K562 (cell line): ENCODE measurements around the gene NEURL1. TPM values are rescaled to one million over a fixed set of nuclear protein-coding genes. Genes with fewer than 3 reads are reported as not detected.

ENCODE experiments used
- CBFA2T2 ChIP-seq: fragments of 450-650 bp; conservative IDR thresholded peaks from 2 replicates; pipeline ENCODE4 v1.6.1; 2017; ENCODE audit warnings: mild to moderate bottlenecking
- CCAR2 ChIP-seq: fragments of 200-400 bp; formaldehyde crosslinking; IDR thresholded peaks from 2 replicates; pipeline ENCODE4 v1.6.1; 2017; ENCODE audit warnings: mild to moderate bottlenecking, low read depth, low read length
- CXXC5 ChIP-seq: fragments of 250-450 bp; sonication (Bioruptor Pico); IDR thresholded peaks from 2 replicates; pipeline ENCODE4 v1.8.0; 2022; ENCODE audit warnings: inconsistent platforms, mild to moderate bottlenecking, moderate library complexity
- GATAD2A ChIP-seq: fragments of 450-650 bp; IDR thresholded peaks from 2 replicates; pipeline ENCODE4 v1.6.1; 2017
- KDM4B ChIP-seq, 2 experiments: fragments of 450-650 bp in 1 of 2; sonication (generic) in 1 of 2; IDR thresholded peaks; 2 replicates each; pipeline ENCODE4 v1.6.1; 2016 to 2017; ENCODE audit warnings: borderline replicate concordance in 2 of 2, antibody characterized with exemption in 1 of 2, low read depth in 1 of 2, mild to moderate bottlenecking in 1 of 2
- SMAD1 ChIP-seq: fragments of 150-350 bp; IDR thresholded peaks from 2 replicates; pipeline ENCODE4 v1.6.1; 2014; ENCODE audit warnings: low read length, low read depth; ENCODE audit not compliant: partially characterized antibody
- SMARCE1 ChIP-seq: fragments of 450-650 bp; IDR thresholded peaks from 2 replicates; pipeline ENCODE4 v1.7.1; 2016; ENCODE audit warnings: mild to moderate bottlenecking
- SRSF7 ChIP-seq: fragments of 200-400 bp; formaldehyde crosslinking; optimal IDR thresholded peaks from 2 replicates; pipeline ENCODE3; 2017; ENCODE audit warnings: mild to moderate bottlenecking, low read depth, low read length
- TAF1 ChIP-seq: IDR thresholded peaks from 2 replicates; pipeline ENCODE4 v1.6.1; 2011; ENCODE audit warnings: mild to moderate bottlenecking, low read length, moderate library complexity; ENCODE audit not compliant: insufficient read depth, control insufficient read depth, severe bottlenecking; ENCODE audit errors: extremely low read depth
- THAP7 ChIP-seq: fragments of 250-450 bp; sonication (Bioruptor Pico); IDR thresholded peaks from 2 replicates; pipeline ENCODE4 v1.5.0; 2021
- ZNF184 ChIP-seq: sonication (generic); formaldehyde crosslinking; IDR thresholded peaks from 2 replicates; pipeline ENCODE4 v1.5.0; 2020; ENCODE audit warnings: missing genetic modification reagents
- ZNF239 ChIP-seq: fragments of 250-450 bp; sonication (Bioruptor Pico); IDR thresholded peaks from 2 replicates; pipeline ENCODE4 v1.4.0; 2020; ENCODE audit warnings: mild to moderate bottlenecking
- ZNF764 ChIP-seq: fragments of 250-450 bp; sonication (Bioruptor Pico); IDR thresholded peaks from 2 replicates; pipeline ENCODE4 v1.4.0; 2020; ENCODE audit warnings: low read depth, mild to moderate bottlenecking, moderate library complexity
- polyA plus RNA-seq, 8 experiments: library from polyadenylated mRNA; depleted of rRNA in 4 of 8; stranded (reverse) in 5 of 8; unstranded in 3 of 8; fragments of >200 nt; fragmentation: Nextera tagmentation in 2 of 8; fragmentation: Illumina TruSeq in 1 of 8; extraction: Ambion mirVana in 2 of 8; extraction: Trizol in 1 of 8; gene quantifications; 2 replicates each; pipeline versions ENCODE4 v1.2.1 to v1.2.3, GENCODE V29; 2011 to 2014; ENCODE audit warnings: inconsistent platforms in 1 of 8, missing spikeins in 1 of 8
- total RNA-seq, 7 experiments: library from RNA; depleted of rRNA in 6 of 7; stranded (reverse); fragments of >200 nt in 6 of 7; fragmentation: Illumina TruSeq in 2 of 7; extraction: Trizol in 2 of 7; gene quantifications; 2 replicates each; pipeline versions ENCODE4 v1.2.1 to v1.2.3, GENCODE V29; 2011 to 2021; ENCODE audit warnings: low replicate concordance in 1 of 7
- TF ChIP-seq, protein P1 (sequence below): fragments of 450-650 bp; IDR thresholded peaks from 2 replicates; pipeline ENCODE4 v1.6.1; 2017; ENCODE audit warnings: mild to moderate bottlenecking, moderate library complexity
- TF ChIP-seq, protein P2 (sequence below): sonication (generic); formaldehyde crosslinking; IDR thresholded peaks from 2 replicates; pipeline ENCODE4 v1.8.0; 2022; ENCODE audit warnings: missing genetic modification reagents, mild to moderate bottlenecking, borderline replicate concordance
- TF ChIP-seq, protein P3 (sequence below), 2 experiments: fragments of 450-650 bp in 1 of 2; sonication (generic) in 1 of 2; formaldehyde crosslinking; conservative IDR thresholded peaks; 2 replicates each; pipeline versions ENCODE4 v1.4.0 to v1.8.1; 2020 to 2022; ENCODE audit warnings: mild to moderate bottlenecking in 1 of 2, missing genetic modification reagents in 1 of 2
- TF ChIP-seq, protein P4 (sequence below): fragments of 250-450 bp; sonication (Bioruptor Pico); IDR thresholded peaks from 2 replicates; pipeline ENCODE4 v1.4.0; 2020

NEURL1 gene
- total and polyA plus RNA-seq, 9 of the 15 experiments (the other 6 are each of a cell fraction or from before 2014, with no cell fraction given) = 0.01 to 0.45 (median 0.16) TPM; not detected in 5

DNA sequence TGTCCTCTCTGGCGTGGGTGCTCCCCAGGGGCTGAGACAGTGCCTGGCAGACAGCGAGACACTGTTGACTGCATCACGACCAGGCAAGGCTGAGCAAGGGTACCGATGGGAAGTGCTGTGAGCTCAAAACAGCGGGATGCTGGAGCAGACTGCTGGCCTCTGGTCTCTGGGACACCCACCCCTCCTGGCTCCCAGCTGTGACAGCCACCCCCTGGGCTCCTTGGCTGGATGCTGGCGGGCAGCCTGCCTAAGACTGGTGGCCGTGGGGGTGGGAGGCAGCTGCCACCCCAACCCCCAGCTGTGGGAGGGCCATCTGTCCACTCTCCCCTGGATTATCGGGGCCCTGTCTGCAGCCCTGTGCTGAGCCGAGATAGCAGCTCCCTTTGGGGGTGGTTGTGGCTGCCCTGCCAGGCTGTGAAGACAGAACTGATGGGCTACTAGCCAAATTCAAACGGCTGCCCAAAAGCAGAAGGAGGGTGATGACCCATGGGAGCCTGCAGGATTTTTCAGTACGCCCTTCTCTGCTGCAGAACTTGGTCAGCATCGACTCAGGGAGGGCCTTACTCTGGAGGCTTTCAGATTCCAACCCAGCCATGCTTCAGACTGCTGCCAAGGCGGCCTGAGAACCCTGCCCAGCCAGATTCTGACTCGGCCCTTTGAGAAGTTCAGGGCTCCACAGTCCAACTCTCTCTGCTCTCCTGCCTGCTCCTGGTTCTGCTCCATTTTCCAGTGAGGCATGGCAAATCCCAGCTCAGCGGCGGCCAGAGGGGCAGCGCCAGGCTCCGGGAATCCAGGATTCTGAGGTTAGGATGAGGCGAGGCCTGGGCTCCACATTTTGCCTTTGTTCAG, 125.3 kb downstream of the NEURL1 start (continued):
- TF ChIP-seq KDM4B (IDR thresholded peaks at IDR 0.05; ENCODE audit: borderline replicate concordance in 2 of 2, low read depth in 1 of 2) (0 out of 4 replicates have a peak, but pooled peaks of 1 of the 2 experiments have one; percentile 41), ZNF764 (CRISPR knock-in tag) (no peak), CXXC5 (peak; percentile 68), SRSF7 (no peak), THAP7 (CRISPR knock-in tag) (no peak), SMAD1 (peak; percentile 75), ZNF184 (CRISPR knock-in tag) (no peak), TAF1 (no peak), SMARCE1 (peak; percentile 86), CBFA2T2 (peak; percentile 98), GATAD2A (peak; percentile 40; the same call in 1 of the 2 replicates), ZNF239 (CRISPR knock-in tag) (no peak), CCAR2 (no peak)
- TF ChIP-seq, protein P1, sequence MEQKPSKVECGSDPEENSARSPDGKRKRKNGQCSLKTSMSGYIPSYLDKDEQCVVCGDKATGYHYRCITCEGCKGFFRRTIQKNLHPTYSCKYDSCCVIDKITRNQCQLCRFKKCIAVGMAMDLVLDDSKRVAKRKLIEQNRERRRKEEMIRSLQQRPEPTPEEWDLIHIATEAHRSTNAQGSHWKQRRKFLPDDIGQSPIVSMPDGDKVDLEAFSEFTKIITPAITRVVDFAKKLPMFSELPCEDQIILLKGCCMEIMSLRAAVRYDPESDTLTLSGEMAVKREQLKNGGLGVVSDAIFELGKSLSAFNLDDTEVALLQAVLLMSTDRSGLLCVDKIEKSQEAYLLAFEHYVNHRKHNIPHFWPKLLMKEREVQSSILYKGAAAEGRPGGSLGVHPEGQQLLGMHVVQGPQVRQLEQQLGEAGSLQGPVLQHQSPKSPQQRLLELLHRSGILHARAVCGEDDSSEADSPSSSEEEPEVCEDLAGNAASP = no peak
- TF ChIP-seq, protein P2, sequence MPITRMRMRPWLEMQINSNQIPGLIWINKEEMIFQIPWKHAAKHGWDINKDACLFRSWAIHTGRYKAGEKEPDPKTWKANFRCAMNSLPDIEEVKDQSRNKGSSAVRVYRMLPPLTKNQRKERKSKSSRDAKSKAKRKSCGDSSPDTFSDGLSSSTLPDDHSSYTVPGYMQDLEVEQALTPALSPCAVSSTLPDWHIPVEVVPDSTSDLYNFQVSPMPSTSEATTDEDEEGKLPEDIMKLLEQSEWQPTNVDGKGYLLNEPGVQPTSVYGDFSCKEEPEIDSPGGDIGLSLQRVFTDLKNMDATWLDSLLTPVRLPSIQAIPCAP (CRISPR knock-in tag) = no peak
- TF ChIP-seq, protein P3, sequence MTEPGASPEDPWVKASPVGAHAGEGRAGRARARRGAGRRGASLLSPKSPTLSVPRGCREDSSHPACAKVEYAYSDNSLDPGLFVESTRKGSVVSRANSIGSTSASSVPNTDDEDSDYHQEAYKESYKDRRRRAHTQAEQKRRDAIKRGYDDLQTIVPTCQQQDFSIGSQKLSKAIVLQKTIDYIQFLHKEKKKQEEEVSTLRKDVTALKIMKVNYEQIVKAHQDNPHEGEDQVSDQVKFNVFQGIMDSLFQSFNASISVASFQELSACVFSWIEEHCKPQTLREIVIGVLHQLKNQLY (CRISPR knock-in tag; conservative IDR thresholded peaks at IDR 0.05) = no peak
- TF ChIP-seq, protein P4, sequence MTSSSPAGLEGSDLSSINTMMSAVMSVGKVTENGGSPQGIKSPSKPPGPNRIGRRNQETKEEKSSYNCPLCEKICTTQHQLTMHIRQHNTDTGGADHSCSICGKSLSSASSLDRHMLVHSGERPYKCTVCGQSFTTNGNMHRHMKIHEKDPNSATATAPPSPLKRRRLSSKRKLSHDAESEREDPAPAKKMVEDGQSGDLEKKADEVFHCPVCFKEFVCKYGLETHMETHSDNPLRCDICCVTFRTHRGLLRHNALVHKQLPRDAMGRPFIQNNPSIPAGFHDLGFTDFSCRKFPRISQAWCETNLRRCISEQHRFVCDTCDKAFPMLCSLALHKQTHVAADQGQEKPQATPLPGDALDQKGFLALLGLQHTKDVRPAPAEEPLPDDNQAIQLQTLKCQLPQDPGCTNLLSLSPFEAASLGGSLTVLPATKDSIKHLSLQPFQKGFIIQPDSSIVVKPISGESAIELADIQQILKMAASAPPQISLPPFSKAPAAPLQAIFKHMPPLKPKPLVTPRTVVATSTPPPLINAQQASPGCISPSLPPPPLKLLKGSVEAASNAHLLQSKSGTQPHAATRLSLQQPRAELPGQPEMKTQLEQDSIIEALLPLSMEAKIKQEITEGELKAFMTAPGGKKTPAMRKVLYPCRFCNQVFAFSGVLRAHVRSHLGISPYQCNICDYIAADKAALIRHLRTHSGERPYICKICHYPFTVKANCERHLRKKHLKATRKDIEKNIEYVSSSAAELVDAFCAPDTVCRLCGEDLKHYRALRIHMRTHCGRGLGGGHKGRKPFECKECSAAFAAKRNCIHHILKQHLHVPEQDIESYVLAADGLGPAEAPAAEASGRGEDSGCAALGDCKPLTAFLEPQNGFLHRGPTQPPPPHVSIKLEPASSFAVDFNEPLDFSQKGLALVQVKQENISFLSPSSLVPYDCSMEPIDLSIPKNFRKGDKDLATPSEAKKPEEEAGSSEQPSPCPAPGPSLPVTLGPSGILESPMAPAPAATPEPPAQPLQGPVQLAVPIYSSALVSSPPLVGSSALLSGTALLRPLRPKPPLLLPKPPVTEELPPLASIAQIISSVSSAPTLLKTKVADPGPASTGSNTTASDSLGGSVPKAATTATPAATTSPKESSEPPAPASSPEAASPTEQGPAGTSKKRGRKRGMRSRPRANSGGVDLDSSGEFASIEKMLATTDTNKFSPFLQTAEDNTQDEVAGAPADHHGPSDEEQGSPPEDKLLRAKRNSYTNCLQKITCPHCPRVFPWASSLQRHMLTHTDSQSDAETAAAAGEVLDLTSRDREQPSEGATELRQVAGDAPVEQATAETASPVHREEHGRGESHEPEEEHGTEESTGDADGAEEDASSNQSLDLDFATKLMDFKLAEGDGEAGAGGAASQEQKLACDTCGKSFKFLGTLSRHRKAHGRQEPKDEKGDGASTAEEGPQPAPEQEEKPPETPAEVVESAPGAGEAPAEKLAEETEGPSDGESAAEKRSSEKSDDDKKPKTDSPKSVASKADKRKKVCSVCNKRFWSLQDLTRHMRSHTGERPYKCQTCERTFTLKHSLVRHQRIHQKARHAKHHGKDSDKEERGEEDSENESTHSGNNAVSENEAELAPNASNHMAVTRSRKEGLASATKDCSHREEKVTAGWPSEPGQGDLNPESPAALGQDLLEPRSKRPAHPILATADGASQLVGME = no peak
